ENCODE measurements around the gene VAT1L.

The VAT1L gene

DNA sequence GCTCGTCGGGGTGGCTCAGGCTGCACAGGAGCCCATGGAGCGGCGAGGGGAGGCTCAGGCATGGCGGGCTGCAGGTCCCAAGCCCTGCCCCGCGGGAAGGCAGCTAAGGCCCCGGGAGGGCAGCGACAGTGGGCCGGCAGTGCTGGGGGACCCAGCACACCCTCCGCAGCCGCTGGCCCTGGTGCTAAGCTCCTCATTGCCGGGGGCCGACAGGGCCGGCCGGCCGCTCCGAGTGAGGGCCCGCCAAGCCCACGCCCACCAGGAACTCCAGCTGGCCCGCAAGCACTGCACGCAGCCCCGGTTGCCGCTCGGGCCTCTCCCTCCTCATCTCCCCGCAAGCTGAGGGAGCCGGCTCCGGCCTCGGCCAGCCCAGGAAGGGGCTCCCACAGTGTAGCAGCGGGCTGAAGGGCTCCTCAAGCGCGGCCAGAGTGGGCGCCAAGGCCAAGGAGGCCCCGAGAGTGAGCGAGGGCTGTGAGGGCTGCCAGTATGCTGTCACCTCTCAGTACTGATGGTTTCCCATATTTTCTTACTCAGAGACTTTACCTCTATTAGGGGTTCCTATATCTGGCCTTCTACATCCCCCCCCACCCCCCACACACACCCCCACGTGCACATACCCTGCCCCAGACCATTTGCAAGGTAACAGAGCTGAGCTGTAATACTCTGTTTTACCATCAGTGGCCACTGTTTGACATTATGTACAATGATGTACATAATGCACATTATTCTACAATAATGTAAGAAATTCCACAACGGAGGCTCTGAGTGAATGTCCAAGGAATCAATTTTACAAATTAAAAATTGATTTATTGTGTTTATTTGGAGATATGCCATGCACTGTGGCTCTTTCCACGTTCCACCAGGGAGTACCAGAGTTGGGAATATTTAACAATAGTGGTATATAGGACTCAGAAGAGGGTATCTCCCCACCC lies 3.7 kb upstream of the VAT1L start:
- no peak for DNase-seq

DNA sequence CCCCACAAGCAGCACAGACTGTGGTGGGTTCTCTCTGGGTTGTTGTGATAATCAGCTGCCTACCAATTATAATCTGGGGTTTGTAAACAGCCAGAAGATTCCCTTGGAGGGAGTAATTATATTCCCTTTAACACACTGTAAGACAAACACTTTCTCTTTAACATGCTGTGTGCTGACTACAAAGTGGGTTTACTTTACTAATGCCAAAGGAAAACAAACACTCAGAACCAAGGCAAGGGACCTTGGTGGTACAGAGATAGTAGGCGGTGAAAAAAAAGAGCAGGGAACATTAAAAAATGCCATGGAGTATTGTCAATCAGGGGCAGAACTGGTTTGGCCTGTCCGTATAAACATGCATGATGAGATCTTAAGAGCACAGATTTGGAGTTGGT lies 3.0 kb upstream of the VAT1L start:
- no peak for DNase-seq

DNA sequence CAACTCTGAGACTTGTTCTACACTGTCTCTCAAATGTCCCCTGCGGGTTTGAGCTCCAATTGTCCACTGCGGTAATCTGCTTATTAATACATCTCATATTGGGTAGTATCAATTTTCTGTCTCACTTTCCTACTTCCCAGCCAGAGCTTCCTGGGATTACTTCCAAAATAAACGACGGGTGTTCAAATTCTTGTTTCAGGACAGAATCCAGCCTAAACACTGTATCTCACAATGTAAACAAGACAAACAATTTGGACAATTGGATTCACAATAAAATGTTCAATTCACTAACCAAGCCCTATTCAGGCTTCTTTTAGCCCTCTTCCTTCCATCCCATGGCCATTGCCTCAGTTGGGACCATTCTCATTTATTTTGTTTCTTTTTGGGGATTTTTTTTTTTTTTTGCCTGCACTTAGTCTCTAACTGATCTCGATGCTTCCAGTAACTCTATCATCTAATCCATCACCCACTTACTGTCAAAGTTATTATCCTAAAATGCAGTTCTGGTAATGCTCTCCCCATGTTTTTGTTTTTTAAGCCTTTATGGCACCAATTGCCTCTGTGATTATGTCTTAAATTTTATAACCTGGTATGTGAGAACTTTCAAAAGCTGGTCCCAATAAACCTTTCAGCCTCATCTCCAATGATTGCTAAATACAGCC lies 2.0 kb upstream of the VAT1L start:
- no peak for DNase-seq

DNA sequence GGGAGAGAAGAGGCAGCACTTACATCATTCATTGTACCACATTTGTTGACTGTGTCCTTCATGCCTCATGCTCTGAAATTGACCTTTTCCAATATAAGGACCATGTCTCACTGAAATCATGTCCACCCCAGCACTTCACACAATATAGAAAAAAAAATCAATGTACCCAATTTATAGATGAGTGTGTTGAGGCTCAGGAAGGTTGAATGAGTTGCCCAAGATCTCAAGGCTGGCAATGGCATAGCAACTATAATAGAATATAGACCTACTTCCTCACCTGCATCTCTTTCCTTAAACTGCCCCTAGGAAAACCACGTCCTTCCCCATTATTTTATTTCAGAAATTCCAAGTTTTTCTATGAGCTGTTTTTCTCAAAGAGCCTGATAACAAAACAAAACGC lies 912 bp upstream of the VAT1L start:
- DNase-seq, result no peak

DNA sequence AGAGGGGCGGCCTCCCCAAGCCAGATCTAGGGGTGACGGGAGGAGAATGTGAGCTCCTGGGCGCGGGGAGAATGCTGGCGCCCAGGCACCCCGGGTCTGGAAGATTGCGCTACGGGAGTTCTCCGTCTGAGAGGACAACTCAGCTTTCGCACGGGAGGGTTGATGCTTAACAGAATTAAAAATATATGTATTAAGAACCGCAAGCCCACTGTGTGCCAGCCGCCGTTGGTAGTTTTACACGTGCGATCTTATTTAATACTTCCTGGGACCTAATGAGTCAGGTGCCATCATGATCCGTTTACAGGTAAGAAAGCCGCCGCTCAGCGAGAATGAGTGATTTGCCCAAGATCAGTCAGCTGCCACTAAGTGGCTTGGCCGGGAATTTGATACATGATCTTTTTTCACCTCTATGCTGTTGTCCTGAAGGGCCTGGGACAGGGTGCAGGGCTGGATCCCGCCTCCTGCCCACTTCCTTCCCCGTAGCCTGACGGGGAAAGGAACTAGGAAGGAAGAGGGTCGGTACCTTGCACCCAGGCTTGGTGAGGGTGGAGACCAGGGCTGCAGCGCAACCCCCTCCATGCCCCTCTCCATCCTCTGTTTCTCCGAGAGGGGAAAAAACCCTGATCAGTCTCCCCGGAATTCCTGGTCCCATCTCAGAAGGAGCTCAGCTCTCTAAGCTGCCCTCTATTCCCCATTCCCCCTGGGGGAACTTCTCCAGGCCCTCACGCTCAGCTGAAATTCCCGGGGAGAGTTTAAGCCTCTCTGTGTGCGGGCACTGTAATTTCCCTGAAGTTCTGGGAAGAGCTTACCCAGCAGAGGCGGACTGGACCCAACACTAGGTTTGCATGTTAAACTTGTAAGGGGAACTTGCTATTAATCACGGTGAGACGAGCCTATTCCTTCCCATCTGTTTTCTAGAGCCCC lies 983 bp downstream of the VAT1L start:
- no peak for DNase-seq

DNA sequence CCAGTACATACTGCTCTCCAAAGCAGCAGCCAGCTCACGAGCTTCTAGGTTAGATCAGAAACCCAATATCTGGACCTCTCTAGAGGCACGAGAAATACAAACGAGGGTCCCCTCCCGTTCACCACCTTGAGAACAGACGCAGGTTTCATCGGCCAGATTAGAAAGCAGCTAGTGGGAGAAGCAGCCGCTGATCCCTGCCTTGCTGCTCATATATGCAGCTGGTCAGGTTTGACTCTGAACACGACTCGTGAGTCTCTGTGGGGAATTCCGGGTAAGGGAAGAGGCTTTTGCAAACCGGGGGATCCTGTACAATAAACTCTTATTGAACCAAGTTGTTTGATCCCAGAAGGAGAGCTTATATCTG lies 1.6 kb downstream of the VAT1L start:
- DNase-seq, result no peak

DNA sequence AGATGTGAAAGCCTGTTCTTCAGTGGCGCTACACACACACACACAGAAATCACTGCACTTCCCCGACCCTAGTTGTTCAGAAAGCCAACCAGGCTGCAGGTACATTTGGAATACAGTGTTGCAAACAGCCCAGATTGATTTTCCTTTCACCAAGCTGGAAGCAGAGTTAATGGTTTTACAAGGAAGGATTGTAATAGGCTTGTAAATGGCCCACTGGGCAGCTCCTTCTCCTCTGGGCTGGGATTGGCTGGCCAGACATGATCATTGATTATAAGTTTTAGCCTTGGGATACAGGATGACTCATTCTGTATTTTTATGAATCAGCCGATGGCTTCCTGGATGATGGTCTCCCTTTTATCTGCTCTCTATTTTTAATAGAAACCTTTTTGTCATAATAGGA lies 2.5 kb downstream of the VAT1L start:
- no peak for DNase-seq

DNA sequence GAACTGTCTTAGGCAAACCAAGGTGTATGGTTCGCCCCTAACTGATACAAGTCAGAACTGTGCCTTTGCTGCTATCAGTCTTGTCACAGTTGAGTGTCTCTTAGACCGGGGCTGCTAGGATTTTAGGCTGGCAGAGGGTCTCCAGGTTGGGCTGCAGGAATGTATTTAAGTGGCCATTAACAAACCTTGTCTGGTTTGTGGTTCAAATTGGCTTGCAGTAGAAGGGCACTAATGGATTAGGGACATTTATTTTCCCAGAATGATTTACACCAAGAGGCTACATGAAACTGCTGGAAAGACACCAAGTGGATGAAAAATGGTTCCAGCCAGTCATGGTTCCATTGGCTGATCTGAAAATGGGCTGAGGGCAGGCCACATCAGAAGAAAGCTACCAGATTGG lies 5.1 kb downstream of the VAT1L start:
- no peak for DNase-seq

DNA sequence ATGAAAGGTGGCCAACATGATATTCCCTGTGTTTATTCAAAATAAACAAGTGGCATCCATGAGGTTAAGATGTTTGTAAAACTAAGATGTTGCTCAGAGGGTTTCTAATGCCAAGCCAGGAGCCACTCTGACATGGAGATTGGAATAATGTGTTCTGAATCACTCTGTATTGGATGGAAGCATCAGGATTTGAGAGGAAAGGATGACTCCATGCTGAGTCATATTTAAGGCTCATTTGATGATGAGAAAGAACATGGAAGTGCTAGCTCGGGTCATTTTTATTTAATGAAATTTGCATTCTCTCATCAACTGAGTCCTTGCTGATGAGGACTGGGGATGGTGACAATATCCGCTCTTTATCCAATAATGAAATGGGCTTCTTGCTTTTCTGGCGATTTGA lies 6.2 kb downstream of the VAT1L start:
- DNase-seq, result no peak

DNA sequence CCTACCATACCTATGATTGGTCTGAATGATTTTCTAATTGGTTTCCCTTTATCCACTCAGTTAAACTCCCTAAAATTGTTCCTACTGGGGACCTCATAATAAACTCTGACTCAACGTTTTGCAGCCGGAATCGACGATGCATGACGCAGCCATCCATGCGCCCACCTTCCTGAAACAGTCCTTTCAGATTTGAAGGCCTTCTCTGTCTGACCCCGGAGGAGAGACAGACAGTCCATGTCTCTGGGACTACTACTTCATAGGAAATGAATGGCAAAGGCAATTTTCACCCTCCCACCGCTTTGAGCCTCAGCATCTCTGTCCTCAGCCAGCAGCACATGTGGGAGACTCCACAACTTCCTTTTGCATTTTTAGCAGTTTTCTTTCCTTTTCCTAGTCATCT lies 13.5 kb downstream of the VAT1L start:
- no peak for DNase-seq

DNA sequence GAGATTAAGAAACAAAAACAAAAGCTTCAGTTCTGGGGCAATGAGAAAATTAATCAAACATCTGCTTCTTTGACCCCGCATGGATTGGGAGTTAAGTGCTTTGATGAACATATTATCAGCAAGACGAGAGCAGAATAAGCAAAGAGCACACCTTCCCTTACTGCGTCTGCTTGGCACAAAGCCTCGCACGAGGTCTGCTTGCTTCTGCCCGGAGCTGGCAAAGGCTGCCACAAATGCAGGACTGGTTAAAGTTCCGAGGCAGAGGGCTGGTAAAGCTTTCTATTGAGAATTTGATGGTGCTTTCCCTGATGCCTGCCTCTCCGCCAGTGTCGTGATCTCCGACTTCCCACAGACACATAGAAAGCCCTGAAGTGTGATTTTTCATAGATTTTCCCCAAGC lies 17.0 kb downstream of the VAT1L start:
- DNase-seq, result no peak

DNA sequence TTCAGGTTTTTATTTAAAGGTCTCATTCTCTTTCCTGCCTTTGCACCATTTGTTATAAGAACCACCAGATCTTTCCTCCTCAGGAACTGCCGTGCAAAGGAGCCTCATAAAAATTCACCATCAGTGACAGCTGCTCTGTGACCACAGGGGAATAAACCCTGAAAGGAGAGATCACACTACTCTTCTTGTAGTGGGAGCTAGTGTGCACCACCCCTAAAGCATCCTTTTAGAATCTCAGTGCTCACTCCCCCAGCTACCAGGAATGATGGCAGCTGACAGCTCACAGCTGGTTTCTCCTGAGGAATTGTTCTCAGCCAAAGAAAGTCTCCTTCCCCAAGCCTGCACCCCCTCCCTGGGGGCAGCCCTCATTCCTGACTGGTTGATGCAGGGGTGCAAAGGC lies 18.7 kb downstream of the VAT1L start:
- DNase-seq, result no peak

DNA sequence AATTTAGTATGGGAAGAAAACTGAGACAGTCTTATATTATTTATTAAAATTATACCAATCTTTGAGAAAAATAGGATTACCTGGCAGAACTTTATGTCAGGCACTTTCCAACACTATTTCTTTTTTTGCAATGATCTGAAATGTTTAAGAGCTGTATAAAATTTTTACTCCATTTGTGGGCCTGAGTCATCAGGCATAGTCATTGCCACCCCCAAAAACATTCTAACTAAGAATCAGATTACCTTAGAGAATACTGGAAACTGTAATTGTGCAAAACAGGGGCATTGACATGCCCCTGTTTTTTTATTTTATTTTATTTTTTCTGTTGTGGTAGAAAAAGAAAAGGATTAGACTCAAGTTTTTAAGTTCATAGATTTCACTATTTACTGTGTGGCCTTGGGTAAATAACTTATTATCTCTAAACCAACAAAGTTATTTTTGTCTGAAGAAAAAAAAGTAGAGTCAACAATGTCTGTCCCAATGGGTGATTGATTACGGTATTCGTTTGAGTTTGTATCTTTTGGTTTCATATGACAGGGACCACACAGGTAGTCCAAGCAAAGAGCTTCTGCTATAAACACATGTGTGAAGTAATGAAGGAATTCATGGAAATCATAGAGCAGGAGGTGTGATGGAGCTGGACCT lies 24.6 kb downstream of the VAT1L start:
- no peak for DNase-seq

DNA sequence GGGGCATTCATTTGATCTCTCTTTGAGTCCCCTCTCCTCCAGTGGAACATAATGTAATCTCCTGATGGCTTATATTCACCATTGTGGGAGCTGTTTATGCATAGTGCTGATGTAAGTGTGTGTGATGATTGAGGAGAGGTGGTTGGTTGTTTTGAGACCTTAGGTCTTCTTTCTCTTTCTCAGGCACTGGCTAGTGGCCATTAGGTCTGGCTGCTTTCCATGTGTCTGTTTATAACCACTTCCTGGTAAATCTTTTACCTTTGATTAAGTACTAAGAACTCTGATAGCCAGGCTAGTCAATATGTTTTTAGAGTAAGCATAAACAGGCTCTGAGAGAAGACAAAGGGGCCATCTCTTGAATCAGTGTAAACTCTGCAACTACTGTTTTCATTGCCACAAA lies 27.9 kb downstream of the VAT1L start:
- DNase-seq, result no peak

DNA sequence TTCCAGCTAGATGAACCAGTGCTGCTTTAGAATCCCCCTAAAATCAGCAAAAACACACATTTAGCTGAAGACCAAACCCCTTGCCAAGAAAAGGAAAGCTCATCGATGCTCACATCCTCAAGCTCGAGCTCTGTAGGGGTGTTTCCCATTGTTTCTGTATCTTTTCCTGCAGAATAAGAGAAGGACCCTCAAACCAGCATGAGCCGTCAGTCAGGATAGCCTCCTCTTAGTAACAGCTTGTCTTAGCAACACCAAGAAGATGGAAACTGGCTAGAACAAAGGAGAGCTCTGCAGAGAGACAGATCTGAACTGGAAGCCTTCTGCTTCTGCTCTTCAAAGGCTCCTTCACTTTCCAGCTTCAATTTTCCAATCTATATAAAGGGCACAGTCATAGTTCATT lies 32.0 kb downstream of the VAT1L start:
- no peak for DNase-seq

DNA sequence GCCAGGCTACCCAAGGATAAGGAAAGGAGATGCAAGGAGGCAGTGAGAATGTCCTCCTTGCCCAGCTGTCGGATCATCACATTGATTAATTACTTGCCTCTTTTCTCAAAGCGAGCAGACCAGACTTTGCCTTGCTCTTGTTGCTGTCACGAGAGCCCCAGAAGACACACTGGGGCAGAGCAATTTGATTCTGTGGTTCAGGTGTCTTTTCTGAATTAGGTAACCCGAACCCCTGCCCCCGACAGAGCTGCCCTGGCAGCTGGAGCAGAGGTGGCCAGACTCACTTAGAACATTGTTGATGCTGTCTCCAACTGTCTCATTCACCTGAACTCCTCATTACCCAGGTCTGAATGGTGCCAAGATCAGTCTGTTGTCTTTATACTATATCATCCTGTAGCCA lies 34.3 kb downstream of the VAT1L start:
- DNase-seq, result no peak

DNA sequence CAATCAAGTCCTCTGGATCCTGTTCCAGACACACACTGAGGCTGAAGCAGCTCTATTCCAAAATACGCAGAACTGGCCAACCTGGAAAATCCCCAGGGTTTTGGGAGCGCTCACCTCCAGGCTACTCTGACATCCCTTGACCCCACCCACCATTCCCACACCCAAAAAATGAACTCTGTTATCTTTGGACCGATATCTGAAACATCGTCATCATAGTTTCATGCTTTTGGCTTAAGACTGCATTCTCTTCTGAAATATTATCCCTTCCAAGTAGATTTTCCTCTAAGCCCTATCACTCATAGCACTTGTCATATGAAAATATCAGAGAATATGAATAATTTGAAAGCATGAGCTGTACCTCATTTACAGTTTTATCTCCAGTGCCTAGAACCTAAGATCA lies 34.7 kb downstream of the VAT1L start:
- DNase-seq, result no peak

DNA sequence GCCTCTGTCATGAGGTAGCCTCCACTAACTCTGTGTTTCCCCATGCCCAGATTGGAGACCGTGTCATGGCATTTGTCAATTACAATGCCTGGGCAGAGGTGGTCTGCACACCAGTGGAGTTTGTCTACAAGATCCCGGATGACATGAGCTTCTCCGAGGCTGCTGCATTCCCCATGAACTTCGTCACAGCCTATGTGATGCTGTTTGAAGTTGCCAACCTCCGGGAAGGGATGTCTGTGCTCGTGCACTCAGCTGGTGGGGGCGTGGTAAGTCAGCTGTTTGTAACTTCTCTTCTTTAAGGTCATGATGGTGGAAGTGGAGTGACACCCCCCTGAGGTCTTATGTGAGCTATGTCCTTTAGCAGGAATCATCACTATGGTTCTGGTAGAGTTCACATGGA lies 36.8 kb downstream of the VAT1L start:
- DNase-seq, result no peak

DNA sequence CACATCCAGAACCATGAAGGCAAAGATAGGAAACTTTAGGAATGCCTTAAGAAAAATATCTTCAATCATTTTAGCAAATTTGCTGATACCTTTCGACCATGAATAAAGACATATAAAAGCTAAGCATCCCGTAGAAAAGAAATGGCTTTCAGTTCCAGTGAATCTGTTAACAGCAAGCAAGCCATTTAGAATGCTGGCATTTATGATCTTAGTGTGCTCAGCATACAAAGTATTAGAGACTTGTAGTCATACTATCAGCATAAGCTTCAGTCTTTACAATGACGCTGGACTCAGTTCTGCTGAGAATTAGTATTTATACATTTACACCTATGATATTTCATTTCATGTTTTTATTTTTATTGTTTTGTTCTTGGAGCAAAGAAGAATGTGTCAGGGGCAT lies 38.7 kb downstream of the VAT1L start:
- DNase-seq, result no peak

DNA sequence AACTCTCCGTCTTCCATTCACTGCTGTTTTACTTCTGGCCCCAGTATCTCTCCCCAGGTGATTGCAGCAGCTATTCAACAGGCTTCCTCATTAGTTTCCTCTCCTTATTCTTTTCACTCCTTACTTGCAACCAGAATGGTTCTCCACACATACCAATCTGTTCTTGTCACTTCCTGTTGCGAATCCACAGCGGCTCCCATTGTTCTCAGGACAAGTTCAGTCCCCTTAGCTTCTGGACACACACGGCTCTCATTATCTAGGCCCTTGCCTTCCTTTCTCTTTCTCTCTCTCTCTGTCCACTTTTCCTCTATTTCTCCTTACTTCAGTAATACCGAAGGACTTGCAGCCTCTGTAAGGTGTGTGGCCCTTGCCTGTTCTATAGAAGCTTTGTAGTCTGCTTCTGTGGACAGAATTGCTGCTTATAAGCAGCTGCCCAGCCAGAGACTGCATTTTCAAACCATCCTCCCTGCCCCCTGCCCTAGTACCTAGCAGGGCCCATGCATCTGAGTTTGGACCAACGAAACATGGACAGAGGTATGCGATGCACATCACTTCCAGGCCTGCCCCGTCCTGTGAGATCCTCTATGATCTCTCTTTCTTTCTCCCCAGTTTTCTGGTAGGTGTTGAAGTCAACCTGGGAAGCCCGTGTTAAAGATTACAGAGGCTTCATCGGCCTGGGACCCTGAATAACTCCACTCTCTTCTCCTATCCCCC lies 45.7 kb downstream of the VAT1L start:
- no peak for DNase-seq

DNA sequence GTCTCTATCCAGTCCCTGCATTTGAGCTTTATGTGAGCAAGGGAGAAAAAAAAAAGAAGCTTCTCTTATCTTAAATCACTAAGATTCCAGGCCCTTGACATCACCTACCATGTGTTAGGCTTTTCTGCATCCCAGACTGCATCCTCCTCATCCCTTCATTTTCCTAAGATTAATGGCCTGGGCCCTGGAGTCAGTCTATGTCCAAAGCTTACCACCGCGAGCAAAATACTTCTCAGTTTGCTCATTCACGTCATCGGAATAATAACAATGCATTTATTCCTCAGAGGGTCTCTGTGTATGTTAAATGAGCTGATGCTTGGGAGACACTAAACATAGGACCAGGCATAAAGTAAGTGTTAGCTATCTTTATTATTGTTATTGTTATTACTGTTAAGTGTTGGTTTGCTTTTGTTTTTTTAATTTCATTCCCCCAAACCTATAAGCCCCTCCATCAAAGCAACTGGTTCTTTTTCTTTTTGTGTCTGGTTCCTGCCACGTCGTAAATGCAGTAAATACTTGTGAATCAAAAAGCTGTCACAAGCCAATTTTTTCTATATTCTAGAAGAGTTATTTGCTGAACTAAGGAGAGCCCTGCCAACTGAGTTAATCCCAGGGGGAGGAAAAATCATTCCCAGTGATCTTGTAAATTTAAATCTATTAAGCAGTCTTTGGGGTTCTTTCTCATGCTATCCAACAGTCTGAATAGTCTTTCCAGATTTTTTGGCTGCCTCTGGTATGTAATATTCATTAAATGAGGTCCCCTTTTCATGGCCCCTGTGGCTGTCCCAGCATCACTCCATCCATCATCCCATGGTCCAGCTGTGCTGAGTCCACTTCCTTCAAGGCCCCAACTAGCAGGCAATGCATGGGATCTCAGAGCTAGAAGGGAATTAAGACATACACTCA lies 46.5 kb downstream of the VAT1L start:
- DNase-seq, result no peak
